ENCODE data around the gene PARP3.

Gene PARP3

GRCh38 chr3:51966016-51966415, 23.9 kb downstream of the PARP3 start:
- intact Hi-C loops (cut with DNase I; ENCODE audit: low total_unique reads) = no loop called here
- Histone ChIP-seq H3K4me3 (peak overlapping the region; percentile 75 to 76), H3K27ac (peak overlapping the region; percentile 96 to 97), H3K27me3 (no peaks in the 10 kb centered on the region), H3K4me1 (peaks cover 0 to 53% (median 32%) of the 10 kb centered on the region in 4 donors), H3K9me3 (no peaks in the 10 kb centered on the region), H3K36me3 (peaks cover 0 to 5% (median under 1%) of the 10 kb centered on the region in 3 donors)
- no peak for TF ChIP-seq CTCF (IDR thresholded peaks at IDR 0.05)
- DNase-seq = no peak

- peak overlapping the region; percentile 75 to 76 for H3K4me3 ChIP-seq
- intact Hi-C loops (cut with DNase I; ENCODE audit: low total_unique reads) = no loop called here
- peaks cover 0 to 53% (median 32%) of the 10 kb centered on the region in 4 donors for H3K4me1 ChIP-seq
- H3K27ac ChIP-seq = peak overlapping the region; percentile 96 to 97
- H3K9me3 ChIP-seq = no peaks in the 10 kb centered on the region
- H3K36me3 ChIP-seq = peaks cover 0 to under 1% (median 0%) of the 10 kb centered on the region in 3 donors
- no peak for TF ChIP-seq CTCF (IDR thresholded peaks at IDR 0.05)
- no peak for DNase-seq
- no peaks in the 10 kb centered on the region for H3K27me3 ChIP-seq
Measured at GRCh38 chr3:51966486-51966885, 24.3 kb downstream of the PARP3 start.

GRCh38 chr3:51966922-51967383, 24.8 kb downstream of the PARP3 start:
- peaks cover 0 to 53% (median 32%) of the 10 kb centered on the region in 4 donors for H3K4me1 ChIP-seq
- no peak for TF ChIP-seq CTCF (IDR thresholded peaks at IDR 0.05)
- no peaks in the 10 kb centered on the region for H3K9me3 ChIP-seq
- peak overlapping the region; percentile 96 to 97 for H3K27ac ChIP-seq
- no peak for DNase-seq
- no peaks in the 10 kb centered on the region for H3K27me3 ChIP-seq
- intact Hi-C loops (cut with DNase I; ENCODE audit: low total_unique reads) = no loop called here
- peak overlapping the region; percentile 75 to 76 for H3K4me3 ChIP-seq
- no peaks in the 10 kb centered on the region for H3K36me3 ChIP-seq

- Histone ChIP-seq H3K36me3 (no peaks in the 10 kb centered on the region), H3K27me3 (no peaks in the 10 kb centered on the region), H3K4me1 (peaks cover 0 to 50% (median 32%) of the 10 kb centered on the region in 4 donors), H3K9me3 (no peaks in the 10 kb centered on the region), H3K4me3 (peak within 1 kb of the TSS; percentile 75 to 76), H3K27ac (peak within 1 kb of the TSS; percentile 96 to 97)
- no peak for TF ChIP-seq CTCF (IDR thresholded peaks at IDR 0.05)
- DNase-seq = peak; percentile 71 to 87
- intact Hi-C loops (cut with DNase I; ENCODE audit: low total_unique reads) = no loop called here
Measured at GRCh38 chr3:51967384-51968169, 25.4 kb downstream of the PARP3 start, which contains the start of gene PCBP4. Gene PCBP4, minus strand, starts transcription at chr3:51967454. Its CDS starts 6,214 bp downstream, at chr3:51961240.

- Histone ChIP-seq H3K4me3 (peak overlapping the region; percentile 75 to 76), H3K9me3 (no peaks in the 10 kb centered on the region), H3K36me3 (no peaks in the 10 kb centered on the region), H3K27me3 (no peaks in the 10 kb centered on the region), H3K4me1 (peaks cover 0 to 45% (median 34%) of the 10 kb centered on the region in 4 donors), H3K27ac (peak overlapping the region; percentile 96 to 97)
- intact Hi-C loops (cut with DNase I; ENCODE audit: low total_unique reads) = no loop called here
- no peak for TF ChIP-seq CTCF (IDR thresholded peaks at IDR 0.05)
- DNase-seq = no peak
Measured at GRCh38 chr3:51968170-51968775, 26.1 kb downstream of the PARP3 start.
